HG02571 (cell line): ENCODE results near the gene PRDM9.
"Not testable (repeated sequence)": the region's sequence is repeated elsewhere in the genome, so short reads cannot be mapped to it uniquely, and the experiment has no call there.

Source experiments
- ATAC-seq: cut with Tn5 transposase; IDR thresholded peaks from one replicate; pipeline ENCODE4 v1.9.1; 2021; ENCODE audit warnings: mild to moderate bottlenecking, moderate library complexity; ENCODE audit not compliant: unreplicated experiment

PRDM9 gene

DNA sequence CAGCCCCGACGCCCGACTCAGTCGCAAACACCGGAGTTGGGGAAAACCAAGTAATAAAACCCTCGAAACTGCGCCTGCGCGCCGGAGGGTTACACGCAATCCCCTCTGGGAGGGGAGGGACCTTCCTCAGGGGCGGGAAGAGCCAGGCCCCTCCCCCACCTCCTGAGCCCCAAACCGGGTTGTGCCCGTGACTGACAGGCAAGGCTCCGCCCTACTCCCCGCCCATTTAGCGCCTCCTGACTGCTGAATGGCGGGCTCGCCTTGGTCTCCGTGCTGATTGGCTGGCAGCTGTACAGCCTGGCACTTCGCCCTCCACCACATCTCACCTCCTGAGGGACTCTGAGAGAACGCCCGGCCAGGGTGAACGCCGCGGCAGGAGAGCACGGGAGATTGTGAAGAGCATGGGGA, at the start of gene PRDM9:
Gene PRDM9, plus strand, starts transcription at position 332 of the 408 bp plus-strand sequence. CDS start 1,425 bp downstream, outside the sequence.
- ATAC-seq, result no peak

DNA sequence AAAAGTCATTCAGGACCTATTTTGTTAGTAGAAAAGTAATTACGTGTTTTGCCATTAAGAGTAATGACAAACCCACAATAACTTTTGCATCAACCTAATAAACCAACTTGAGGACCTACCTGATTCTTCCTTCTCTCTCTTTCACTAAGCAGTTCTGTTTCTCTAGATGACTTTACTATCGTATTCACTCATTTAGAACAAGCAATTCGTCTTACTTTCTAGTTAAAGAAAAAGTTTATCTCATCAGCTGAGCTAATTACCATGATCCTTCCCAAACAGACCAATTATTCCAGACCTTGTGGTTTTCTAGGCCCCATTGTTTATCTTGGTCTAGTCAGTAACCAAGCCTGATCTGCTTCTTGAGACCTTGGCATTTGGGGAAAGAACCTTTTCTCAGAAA, 49.6 kb upstream of the PRDM9 start:
- no peak for ATAC-seq

DNA sequence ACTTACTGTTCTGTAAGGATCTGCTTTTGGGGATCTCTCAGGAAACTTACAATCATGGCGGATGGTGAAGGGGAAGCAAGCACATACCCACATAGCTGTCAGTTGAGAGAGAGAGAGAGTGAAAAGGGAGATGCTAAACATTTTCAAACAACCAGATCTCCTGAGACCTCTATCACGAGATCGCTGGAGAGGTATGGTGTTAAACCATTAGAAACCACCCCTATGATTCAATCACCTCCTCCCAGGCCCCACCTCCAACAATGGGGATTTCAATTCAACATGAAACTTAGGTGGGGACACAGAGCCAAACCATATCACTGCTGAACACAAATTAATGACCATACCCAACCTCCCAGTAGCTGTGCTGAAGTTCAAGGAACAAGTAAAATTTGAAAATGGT, 48.2 kb upstream of the PRDM9 start:
- no peak for ATAC-seq

DNA sequence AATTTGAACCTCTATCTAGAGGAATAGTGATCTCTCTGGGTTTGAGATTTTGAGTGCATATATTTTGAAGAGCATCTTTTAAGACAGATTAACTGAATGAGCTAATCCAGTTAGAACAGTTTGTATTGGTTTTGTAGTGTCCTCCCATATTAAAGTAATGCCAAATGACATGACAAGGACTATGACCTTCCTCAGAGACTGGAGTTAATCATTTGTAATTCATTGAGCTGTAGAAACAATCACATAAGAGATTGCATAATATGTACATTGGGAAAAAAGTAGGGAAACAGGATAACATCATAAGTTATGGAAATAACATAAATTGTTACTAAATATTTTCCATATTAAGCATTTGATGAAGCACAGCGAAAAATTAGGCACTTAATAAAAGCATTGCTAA, 45.8 kb upstream of the PRDM9 start:
- no peak for ATAC-seq

DNA sequence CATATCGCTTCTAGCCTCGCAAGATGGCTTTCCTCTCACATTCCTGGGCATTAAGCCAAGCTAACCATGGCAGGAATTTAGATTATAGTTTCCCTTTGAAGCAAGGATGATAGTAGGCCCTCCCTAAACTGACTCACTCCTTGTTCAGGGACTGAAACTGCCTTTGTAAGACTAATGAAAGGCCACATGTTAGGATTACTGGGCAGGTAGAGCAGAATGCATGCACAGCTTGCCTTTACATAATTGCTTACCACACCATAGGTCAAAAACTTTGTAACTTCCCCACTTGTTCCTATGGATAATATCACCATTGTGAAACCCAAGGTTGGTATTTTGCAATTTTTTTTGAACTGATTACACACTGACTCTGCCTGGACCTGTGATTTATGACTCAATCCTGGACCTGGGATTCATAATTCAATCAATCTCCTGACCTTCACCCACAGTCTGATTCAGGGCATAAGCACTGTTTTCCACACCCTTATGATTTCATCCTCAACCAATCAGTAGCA, 41.0 kb upstream of the PRDM9 start:
- no peak for ATAC-seq

DNA sequence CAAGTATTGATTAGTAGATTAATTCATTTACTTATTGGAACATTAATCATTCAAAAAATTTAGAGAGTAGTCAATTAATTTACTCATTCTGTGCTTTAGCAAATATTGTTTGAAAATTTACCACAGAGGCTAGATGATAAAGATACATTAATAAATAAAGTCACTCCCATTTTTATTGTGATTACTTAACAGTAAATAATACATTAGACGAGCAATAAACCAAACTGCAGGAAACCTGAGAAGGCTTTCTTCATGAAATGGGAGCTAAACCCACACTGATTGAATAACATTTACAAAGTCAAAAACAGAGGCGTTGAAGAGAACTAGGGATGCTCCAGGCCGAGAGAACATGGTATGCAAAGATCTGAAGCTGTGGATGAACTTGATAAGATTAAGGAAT, 38.8 kb upstream of the PRDM9 start:
- no peak for ATAC-seq

DNA sequence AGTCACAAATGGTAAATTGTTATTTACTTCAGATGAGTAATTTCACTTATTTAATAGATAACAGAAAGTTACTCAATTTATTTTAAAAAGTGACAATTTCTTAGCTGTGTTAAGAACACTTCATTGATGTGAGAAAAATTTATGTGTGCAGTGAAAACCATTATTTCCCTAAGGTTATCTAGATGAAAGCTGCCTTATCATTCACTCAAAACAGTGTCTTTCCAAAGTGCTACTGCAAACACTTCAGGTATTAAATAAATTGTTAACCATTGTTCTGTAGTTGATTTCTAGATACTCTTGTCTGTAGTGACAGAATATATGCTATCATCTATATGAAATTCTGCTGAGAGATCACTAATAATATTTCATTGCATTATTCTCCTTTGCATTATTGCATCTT, 33.5 kb upstream of the PRDM9 start:
- no peak for ATAC-seq

DNA sequence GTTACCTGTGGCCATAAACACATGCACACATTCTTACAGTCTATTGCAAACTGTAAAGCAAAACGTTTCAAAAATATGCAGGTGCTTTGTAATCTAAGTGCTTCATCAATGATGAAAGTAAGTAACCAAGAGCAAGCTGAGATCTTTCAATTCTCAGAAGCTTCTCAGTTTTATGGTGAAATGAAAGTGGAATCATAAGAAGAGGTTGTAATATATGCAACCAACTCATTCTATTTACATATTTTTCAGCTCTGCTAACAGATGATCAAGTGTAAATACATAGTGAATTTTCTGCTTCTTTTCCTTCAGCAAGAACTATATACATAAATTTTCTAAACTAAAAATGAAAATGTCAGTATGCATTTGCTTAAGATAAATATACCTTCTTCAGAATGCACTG, 33.1 kb upstream of the PRDM9 start:
- no peak for ATAC-seq

DNA sequence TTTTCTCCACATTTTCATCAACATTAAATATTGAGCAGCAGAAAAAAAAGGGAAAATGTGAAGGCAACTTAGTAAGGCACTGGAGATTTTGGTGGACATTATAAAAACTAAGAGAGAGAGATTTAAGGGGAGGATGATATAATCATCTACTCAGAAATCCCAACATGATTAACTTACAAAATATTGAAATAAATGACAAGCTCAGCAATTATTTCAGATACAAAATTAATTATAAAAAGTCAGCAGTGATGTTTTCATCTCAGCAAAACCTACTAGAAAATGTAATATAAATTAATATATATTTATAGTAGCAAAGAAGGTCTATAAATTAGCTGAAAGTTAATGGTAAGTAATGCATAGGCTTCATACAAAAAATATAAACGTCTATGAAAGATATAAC, 30.8 kb upstream of the PRDM9 start:
- ATAC-seq, result no peak

DNA sequence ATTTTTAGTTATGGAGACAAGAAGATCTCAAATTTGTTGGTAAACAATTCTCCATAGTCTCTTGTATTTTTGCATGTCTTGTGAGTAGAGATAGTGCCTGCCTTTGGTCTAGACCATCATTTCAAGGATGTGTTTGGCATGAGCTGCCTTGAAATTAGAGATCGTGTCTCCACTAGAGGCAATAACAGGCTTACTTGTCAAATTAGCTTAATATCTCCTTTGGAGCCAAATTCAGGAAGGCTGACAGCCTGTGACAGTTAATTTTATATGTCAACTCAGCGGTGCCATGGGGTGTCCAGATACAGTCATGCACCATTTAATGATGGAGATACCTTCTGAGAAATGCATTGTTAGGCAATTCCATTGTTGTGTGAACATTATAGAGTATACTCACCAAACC, 24.8 kb upstream of the PRDM9 start:
- no peak for ATAC-seq

DNA sequence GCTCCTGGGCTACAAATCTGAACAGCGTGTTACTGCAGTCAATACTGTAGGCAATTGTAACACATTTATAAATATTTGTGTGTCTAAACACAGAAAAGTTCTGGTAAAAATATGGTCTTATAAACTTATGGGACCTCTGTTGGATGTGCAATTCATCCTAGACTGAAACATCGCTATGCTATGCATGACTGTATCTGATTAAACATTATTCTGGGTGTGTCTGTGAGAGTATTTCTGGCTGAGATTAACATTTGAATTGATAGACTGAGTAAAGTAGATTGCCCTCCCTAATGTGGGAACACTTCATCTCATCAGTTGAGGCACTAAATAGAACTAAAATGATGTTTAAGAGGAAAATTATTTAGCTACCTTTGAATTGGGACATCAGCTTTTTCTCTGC, 24.3 kb upstream of the PRDM9 start:
- ATAC-seq, result no peak

DNA sequence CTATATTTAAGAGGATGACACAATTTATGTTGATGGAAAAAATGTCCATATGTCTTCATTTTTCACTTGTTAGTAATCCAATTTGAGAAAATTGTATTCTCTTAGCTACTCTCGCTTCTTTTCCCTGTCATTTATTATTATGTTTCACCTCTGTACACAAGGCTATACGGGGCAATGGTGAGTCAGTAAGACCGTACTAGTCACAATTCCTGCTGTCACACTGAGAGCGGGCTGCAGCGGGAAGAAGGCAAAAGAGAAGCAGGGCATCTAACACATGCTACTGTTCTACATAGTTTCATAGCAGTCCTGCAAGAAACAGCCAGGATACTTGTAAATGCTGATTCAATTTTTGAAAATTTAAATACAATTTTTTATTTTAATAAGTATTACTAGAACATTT, 23.3 kb upstream of the PRDM9 start:
- ATAC-seq, result no peak

DNA sequence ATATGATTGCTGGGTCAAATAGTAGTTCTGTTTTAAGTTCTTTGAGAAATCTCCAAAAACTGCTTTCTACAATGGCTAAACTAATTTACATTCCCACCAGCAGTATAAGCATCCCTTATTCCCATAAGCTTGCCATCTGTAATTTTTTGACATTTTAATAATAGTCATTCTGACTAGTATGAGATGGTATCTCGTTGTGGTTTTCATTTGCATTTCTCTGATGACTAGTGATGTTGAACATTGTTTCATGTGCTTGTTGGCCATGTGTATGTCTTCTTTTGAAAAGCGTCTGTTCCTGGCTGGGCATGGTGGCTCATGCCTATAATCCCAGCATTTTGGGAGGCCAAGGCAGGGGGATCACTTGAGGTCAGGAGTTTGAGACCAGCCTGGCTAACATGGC, 21.2 kb upstream of the PRDM9 start:
- not testable (repeated sequence) for ATAC-seq

DNA sequence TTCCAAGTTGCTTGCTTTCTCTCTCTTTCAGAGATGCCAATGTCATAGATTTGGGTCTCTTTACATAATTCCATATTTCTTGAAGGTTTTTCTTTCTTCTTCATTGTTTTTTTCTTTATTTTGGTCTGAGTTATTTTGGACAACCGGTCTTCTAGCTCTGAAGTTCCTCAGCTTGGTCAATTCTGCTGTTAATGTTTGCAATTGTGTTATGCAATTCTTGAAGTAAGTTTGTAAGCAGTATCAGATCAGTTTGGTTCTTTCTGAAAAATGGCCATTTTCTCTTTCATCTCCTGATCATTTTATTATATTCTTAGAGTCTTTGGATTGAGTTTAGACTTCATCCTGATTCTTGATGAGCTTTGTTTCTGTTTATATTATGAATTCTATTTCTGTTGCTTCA, 16.4 kb upstream of the PRDM9 start:
- no peak for ATAC-seq

DNA sequence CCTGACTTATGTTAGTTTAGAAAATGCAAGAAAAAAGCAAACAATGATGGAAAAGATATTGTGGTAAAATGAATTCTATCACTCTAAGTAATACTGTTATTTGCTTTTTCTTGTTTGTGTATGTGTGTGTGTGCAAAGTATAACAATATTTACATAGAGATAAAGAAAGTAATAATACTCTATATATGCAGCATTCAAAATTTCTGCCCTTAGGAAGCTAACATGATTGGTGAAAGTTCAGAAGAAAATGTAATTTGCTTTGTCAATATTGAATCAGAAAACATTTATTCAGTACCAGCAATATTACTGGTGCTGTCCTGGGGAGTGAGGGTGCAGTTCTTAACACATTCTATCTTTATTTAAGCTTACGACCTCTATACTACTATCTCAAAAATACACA, 12.9 kb upstream of the PRDM9 start:
- no peak for ATAC-seq

DNA sequence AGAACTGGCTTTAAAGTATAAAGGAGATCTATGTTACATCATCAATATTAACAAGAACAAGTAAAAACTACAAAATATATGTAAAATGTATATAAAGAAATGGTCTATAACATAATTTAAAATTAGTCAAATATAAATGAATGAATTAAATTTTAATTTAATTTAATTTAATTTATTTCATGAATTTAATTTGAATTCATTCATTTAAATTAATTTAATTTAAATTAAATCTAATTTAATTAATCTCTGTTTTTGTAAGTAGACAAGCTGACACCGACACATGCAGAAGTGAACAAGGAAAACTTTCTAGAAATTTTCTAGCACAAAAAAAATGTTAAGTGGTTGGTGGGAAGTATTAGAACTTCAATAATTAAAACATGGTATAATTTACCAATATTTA, 10.8 kb upstream of the PRDM9 start:
- ATAC-seq, result no peak

DNA sequence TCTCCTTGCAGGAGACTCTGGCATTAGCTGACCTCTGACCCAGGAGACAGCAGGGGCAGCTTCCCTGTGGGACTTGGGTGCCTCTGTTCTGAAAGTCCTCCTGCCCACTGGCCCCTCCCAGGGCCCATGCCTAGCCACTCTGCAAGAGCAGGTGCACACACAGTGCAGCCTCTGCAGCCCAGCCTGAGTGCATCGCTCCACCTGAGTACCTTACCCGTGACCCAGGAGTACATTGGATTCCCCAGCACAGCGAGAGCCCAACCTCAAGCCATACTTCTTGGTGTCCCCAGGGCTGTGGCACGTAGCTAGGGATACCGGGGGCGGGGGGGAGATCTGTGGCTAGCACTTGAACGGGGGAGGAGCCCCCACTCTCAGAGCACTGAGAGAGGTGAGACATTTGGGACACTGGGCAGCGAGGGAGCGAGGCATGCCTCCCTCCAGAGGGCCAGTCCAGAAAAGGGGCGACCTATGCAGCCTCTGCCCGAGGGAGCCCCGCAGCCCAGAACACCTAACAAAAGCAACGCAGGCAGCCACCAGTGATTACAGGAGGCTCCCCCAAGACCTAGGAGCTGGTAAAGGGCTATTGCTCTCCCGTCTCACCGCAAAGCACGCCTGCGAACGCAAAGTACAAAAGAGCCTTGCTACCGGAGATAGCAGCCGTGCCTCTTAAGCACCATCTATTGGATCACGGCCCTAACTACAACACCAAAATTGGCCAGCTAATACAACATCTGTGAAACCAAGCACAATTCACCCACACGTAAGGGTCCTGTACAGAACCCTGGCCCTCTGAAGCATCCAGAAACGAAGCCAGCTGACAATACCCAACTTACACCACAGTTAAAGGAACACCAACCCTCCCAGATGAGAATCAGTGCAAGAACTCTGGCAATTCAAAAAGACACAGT, 826 bp upstream of the PRDM9 start:
- no peak for ATAC-seq

DNA sequence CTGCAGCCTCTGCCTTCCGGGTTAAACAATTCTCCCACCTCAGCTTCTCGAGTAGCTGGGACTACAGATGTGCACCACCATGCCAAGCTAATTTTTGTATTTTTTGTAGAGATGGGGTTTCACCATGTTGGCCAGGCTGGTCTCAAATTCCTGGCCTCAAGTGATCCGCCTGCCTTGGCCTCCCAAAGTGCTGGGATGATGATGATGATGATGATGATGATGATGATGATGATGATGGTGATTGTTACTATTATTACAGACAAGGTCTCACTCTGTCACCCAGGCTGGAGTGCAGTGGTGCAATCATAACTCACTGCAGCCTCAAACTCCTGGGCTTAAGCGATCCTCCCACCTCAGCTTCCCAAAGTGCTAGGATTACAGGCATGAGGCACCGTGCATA, 3.0 kb downstream of the PRDM9 start:
- ATAC-seq, result not testable (repeated sequence)

DNA sequence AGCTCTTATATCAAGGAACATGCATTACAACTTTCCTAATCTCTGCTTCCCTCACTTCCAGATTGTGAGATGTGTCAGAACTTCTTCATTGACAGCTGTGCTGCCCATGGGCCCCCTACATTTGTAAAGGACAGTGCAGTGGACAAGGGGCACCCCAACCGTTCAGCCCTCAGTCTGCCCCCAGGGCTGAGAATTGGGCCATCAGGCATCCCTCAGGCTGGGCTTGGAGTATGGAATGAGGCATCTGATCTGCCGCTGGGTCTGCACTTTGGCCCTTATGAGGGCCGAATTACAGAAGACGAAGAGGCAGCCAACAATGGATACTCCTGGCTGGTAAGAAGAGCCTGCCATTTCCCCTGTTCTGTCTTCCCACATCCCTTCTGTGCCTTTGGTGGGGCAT, 15.1 kb downstream of the PRDM9 start:
- no peak for ATAC-seq

DNA sequence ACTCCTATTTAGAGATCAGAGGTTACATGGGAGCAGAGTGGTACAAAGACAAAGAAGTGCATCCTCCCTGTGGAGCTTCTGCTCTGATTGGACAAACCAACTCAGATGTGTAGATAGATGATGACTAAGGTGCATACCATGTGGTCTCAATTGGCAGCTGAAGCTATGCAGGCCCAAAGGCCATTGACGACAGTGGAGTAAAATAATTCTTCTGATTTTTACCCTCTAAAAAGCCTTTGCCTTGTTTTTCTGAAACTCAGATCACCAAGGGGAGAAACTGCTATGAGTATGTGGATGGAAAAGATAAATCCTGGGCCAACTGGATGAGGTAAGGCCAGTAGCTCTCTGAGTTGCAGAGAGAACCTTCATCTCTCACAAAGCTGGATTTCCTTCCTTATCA, 15.6 kb downstream of the PRDM9 start:
- ATAC-seq, result no peak

DNA sequence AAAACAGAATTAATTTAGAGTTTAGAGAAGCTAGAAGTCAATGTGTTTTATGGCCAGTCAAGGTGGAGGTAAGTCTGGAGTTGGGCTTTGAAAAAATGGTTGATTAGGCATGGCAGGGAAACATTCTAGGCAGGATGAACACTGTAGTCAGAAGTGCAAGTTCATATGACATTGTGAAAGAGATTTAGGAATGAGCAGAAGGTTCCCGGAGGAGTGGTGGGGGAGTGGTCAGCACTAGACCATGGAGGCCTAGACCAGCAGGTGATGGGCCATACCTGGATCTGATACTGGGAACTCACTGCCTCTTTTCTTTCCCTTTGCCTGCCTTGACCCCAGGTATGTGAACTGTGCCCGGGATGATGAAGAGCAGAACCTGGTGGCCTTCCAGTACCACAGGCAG, 16.6 kb downstream of the PRDM9 start:
- ATAC-seq, result no peak

DNA sequence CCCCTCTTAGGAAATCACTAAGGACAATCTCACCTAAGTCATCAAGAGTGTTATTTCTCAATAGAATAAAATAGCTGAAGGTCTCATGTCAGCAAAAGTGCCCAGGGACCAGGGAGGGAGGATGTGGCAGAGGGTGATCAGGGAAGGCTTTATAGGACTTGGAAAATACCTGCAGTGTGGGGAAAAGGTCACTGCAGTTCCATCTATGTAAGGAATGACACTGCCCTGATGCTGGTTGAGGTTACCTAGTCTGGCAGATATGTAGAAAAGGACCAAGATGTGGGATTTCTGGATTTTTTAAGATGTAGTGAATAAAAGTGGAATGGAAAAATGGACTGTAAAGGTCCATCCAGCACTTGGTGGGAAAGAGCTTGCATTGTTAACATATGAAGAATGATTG, 18.3 kb downstream of the PRDM9 start:
- ATAC-seq, result no peak

DNA sequence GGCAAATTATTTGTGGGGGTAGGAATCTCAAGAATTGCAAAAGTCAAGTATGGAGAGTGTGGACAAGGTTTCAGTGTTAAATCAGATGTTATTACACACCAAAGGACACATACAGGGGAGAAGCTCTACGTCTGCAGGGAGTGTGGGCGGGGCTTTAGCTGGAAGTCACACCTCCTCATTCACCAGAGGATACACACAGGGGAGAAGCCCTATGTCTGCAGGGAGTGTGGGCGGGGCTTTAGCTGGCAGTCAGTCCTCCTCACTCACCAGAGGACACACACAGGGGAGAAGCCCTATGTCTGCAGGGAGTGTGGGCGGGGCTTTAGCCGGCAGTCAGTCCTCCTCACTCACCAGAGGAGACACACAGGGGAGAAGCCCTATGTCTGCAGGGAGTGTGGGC, 19.2 kb downstream of the PRDM9 start:
- not testable (repeated sequence) for ATAC-seq
